NB4 (cell line): Measurements from ENCODE around the gene BBC3.

Experiments used
- MYC ChIP-seq: IDR thresholded peaks from 2 replicates; pipeline ENCODE4 v1.6.1; 2011; ENCODE audit warnings: low read depth, low read length
- POLR2A ChIP-seq: IDR thresholded peaks from 2 replicates; pipeline ENCODE4 v1.6.1; 2011; ENCODE audit warnings: mild to moderate bottlenecking; ENCODE audit not compliant: insufficient read length; ENCODE audit errors: extremely low read depth
- TF ChIP-seq, protein P1 (sequence below): IDR thresholded peaks from one replicate; pipeline ENCODE4 v1.5.1; 2012; ENCODE audit warnings: low read depth, low read length

DNA sequence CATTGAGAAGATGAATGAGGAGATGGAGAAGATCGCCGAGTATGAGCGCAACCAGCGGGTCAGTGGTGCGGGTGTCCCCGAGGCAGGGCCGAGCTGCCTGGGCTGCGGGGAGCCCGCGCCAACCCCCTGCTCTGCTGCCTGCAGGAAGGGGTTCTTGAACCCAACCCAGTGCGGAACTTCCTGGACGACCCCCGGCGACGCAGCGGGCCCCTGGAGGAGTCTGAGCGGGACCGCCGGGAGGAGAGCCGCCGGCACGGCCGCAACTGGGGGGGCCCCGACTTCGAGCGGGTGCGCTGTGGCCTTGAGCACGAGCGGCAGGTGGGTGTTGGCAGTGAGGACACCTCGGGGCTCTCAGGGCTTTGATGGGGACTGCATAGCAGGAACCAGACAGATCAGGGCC lies 33.6 kb upstream of the BBC3 start:
- TF ChIP-seq, protein P1, sequence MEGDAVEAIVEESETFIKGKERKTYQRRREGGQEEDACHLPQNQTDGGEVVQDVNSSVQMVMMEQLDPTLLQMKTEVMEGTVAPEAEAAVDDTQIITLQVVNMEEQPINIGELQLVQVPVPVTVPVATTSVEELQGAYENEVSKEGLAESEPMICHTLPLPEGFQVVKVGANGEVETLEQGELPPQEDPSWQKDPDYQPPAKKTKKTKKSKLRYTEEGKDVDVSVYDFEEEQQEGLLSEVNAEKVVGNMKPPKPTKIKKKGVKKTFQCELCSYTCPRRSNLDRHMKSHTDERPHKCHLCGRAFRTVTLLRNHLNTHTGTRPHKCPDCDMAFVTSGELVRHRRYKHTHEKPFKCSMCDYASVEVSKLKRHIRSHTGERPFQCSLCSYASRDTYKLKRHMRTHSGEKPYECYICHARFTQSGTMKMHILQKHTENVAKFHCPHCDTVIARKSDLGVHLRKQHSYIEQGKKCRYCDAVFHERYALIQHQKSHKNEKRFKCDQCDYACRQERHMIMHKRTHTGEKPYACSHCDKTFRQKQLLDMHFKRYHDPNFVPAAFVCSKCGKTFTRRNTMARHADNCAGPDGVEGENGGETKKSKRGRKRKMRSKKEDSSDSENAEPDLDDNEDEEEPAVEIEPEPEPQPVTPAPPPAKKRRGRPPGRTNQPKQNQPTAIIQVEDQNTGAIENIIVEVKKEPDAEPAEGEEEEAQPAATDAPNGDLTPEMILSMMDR = no peak
- TF ChIP-seq MYC (no peak), POLR2A (no peak)
